HEK293 (cell line): Measurements from ENCODE around the gene FOXD4L3.
"Not testable (repeated sequence)": the region's sequence is repeated elsewhere in the genome, so short reads cannot be mapped to it uniquely, and the experiment has no call there.

Experiments
- CTCF ChIA-PET: fragments of 350-600 bp; formaldehyde crosslinking; extraction: SDS; loops from one replicate; lab custom pipeline; 2021; ENCODE audit warnings: antibody characterized with exemption; lab: Yijun Ruan, JAX
- POLR2A ChIA-PET: fragments of 300-600 bp; formaldehyde crosslinking; extraction: SDS; loops from one replicate; lab custom pipeline; 2020; ENCODE audit warnings: antibody characterized with exemption, inconsistent platforms; lab: Yijun Ruan, JAX
- H3K27ac ChIP-seq: fragments of 200-500 bp; sonication (Bioruptor generic); 2 replicates; pipeline ENCODE4 v1.5.1; 2014; ENCODE audit warnings: low read depth, low read length, control low read depth, inconsistent platforms; ENCODE audit errors: extremely low read depth
- H3K36me3 ChIP-seq, 2 experiments: fragments of 200-500 bp in 1 of 2; sonication (Bioruptor generic) in 1 of 2; 1 replicate in 1 of 2; 2 replicates in 1 of 2; pipeline ENCODE4 v1.5.1; 2014 to 2017; ENCODE audit warnings: inconsistent platforms in 2 of 2, low read length in 2 of 2; ENCODE audit not compliant: control insufficient read depth in 2 of 2, insufficient read depth in 1 of 2
- H3K4me1 ChIP-seq: fragments of 200-500 bp; sonication (Bioruptor generic); 2 replicates; pipeline ENCODE4 v1.5.1; 2014; ENCODE audit warnings: mild to moderate bottlenecking, low read length, inconsistent platforms; ENCODE audit not compliant: control insufficient read depth, insufficient read depth
- H3K4me3 ChIP-seq: 2 replicates; pipeline ENCODE4 v1.5.1; 2011; ENCODE audit warnings: low read depth, mild to moderate bottlenecking, control low read depth, low read length, moderate library complexity
- H3K9me3 ChIP-seq: fragments of 200-500 bp; sonication (Bioruptor generic); 2 replicates; pipeline ENCODE4 v1.5.1; 2014; ENCODE audit warnings: low read depth, low read length, inconsistent platforms; ENCODE audit not compliant: control insufficient read depth, insufficient read depth

The FOXD4L3 gene

GRCh38 chr9:68302567-68302966 lies at the start of gene FOXD4L3:
FOXD4L3 (plus strand) TSS chr9:68302867; CDS start chr9:68302952, 85 bp downstream.
- CTCF ChIA-PET, H3K9me3 ChIP-seq, POLR2A ChIA-PET, H3K4me1 ChIP-seq, H3K27ac ChIP-seq, H3K36me3 ChIP-seq, H3K4me3 ChIP-seq: not testable (repeated sequence)

GRCh38 chr9:68281041-68281440 lies 21.6 kb upstream of the FOXD4L3 start:
- CTCF ChIA-PET, H3K9me3 ChIP-seq, H3K4me3 ChIP-seq, H3K4me1 ChIP-seq, H3K27ac ChIP-seq, POLR2A ChIA-PET, H3K36me3 ChIP-seq: not testable (repeated sequence)

GRCh38 chr9:68303771-68304170 lies 1.1 kb downstream of the FOXD4L3 start:
- H3K9me3 ChIP-seq, H3K36me3 ChIP-seq, H3K4me1 ChIP-seq, H3K4me3 ChIP-seq, POLR2A ChIA-PET, H3K27ac ChIP-seq, CTCF ChIA-PET: not testable (repeated sequence)

GRCh38 chr9:68304212-68304611 lies 1.5 kb downstream of the FOXD4L3 start:
- H3K4me3 ChIP-seq, H3K27ac ChIP-seq, H3K4me1 ChIP-seq, H3K36me3 ChIP-seq, CTCF ChIA-PET, H3K9me3 ChIP-seq, POLR2A ChIA-PET: not testable (repeated sequence)

GRCh38 chr9:68304777-68305176 lies 2.1 kb downstream of the FOXD4L3 start:
- POLR2A ChIA-PET, H3K27ac ChIP-seq, H3K36me3 ChIP-seq, H3K4me3 ChIP-seq, CTCF ChIA-PET, H3K4me1 ChIP-seq, H3K9me3 ChIP-seq: not testable (repeated sequence)

GRCh38 chr9:68305680-68306285 lies 3.1 kb downstream of the FOXD4L3 start:
- POLR2A ChIA-PET, H3K9me3 ChIP-seq, H3K4me1 ChIP-seq, H3K27ac ChIP-seq, H3K4me3 ChIP-seq, CTCF ChIA-PET, H3K36me3 ChIP-seq: not testable (repeated sequence)

GRCh38 chr9:68306391-68306964 lies 3.8 kb downstream of the FOXD4L3 start:
- H3K4me1 ChIP-seq, H3K36me3 ChIP-seq, POLR2A ChIA-PET, CTCF ChIA-PET, H3K27ac ChIP-seq, H3K9me3 ChIP-seq, H3K4me3 ChIP-seq: not testable (repeated sequence)

GRCh38 chr9:68307127-68307526 lies 4.5 kb downstream of the FOXD4L3 start:
- H3K36me3 ChIP-seq, H3K9me3 ChIP-seq, POLR2A ChIA-PET, CTCF ChIA-PET, H3K4me3 ChIP-seq, H3K27ac ChIP-seq, H3K4me1 ChIP-seq: not testable (repeated sequence)

- H3K36me3 ChIP-seq, H3K4me1 ChIP-seq, POLR2A ChIA-PET, H3K4me3 ChIP-seq, CTCF ChIA-PET, H3K9me3 ChIP-seq, H3K27ac ChIP-seq: not testable (repeated sequence)
These were observed 5.0 kb downstream of the FOXD4L3 start for GRCh38 chr9:68307654-68308053.

GRCh38 chr9:68311208-68311607 lies 8.5 kb downstream of the FOXD4L3 start:
- CTCF ChIA-PET, H3K27ac ChIP-seq, H3K4me3 ChIP-seq, H3K36me3 ChIP-seq, H3K4me1 ChIP-seq, H3K9me3 ChIP-seq, POLR2A ChIA-PET: not testable (repeated sequence)

- POLR2A ChIA-PET, H3K9me3 ChIP-seq, H3K4me3 ChIP-seq, H3K27ac ChIP-seq, H3K36me3 ChIP-seq, H3K4me1 ChIP-seq, CTCF ChIA-PET: not testable (repeated sequence)
These were observed 15.5 kb downstream of the FOXD4L3 start for GRCh38 chr9:68318209-68318608.
